ENCODE results near the gene PTGR2.
"Not testable (repeated sequence)": the region's sequence is repeated elsewhere in the genome, so short reads cannot be mapped to it uniquely, and the experiment has no call there.

- TF ChIP-seq CTCF (IDR thresholded peaks at IDR 0.05; ENCODE audit: poor library complexity); EZH2 (IDR thresholded peaks at IDR 0.05; ENCODE audit: borderline replicate concordance); EZH2phosphoT487 (IDR thresholded peaks at IDR 0.05; ENCODE audit: low read depth, severe bottlenecking, unreplicated experiment): not testable (repeated sequence)
Measured at GRCh38 chr14:73869754-73870153, 18.1 kb downstream of the PTGR2 start.

Data from hepatocyte (in vitro differentiated cells).